HG02884 (cell line): ENCODE data around the gene NADK.

Experiments used
- ATAC-seq: cut with Tn5 transposase; IDR thresholded peaks from one replicate; pipeline ENCODE4 v1.9.1; 2021; ENCODE audit warnings: mild to moderate bottlenecking, moderate library complexity; ENCODE audit not compliant: unreplicated experiment

The NADK gene

GRCh38 chr1:1777950-1778662 is at the start of gene NADK:
NADK (minus strand) TSS chr1:1778470; CDS start chr1:1765406, 13,064 bp downstream.
- peak; percentile 16 for ATAC-seq

- ATAC-seq: no peak
Observed at GRCh38 chr1:1827089-1827848, 49.0 kb upstream of the NADK start.

GRCh38 chr1:1826356-1827088 is 48.3 kb upstream of the NADK start:
- ATAC-seq: no peak

- ATAC-seq: no peak
Observed at GRCh38 chr1:1825217-1825616, 46.9 kb upstream of the NADK start.

- ATAC-seq: no peak
Observed at GRCh38 chr1:1819762-1820161, 41.5 kb upstream of the NADK start.

- no peak for ATAC-seq
Observed at GRCh38 chr1:1817221-1817620, 39.0 kb upstream of the NADK start.

GRCh38 chr1:1815606-1816281 is 37.5 kb upstream of the NADK start:
- no peak for ATAC-seq

GRCh38 chr1:1809489-1809888 is 31.2 kb upstream of the NADK start:
- ATAC-seq: no peak

- ATAC-seq: no peak
Observed at GRCh38 chr1:1808206-1808605, 29.9 kb upstream of the NADK start.

GRCh38 chr1:1806890-1807289 is 28.6 kb upstream of the NADK start:
- ATAC-seq: no peak

GRCh38 chr1:1804301-1804700 is 26.0 kb upstream of the NADK start:
- ATAC-seq: no peak

GRCh38 chr1:1802871-1803270 is 24.6 kb upstream of the NADK start:
- ATAC-seq: no peak

- ATAC-seq: no peak
Observed at GRCh38 chr1:1799716-1800115, 21.4 kb upstream of the NADK start.

- no peak for ATAC-seq
Observed at GRCh38 chr1:1797731-1798341, 19.6 kb upstream of the NADK start.

GRCh38 chr1:1796466-1796865 is 18.2 kb upstream of the NADK start:
- ATAC-seq: no peak

- no peak for ATAC-seq
Observed at GRCh38 chr1:1794999-1795398, 16.7 kb upstream of the NADK start.

- no peak for ATAC-seq
Observed at GRCh38 chr1:1793481-1794244, 15.4 kb upstream of the NADK start.

- no peak for ATAC-seq
Observed at GRCh38 chr1:1788646-1789431, 10.6 kb upstream of the NADK start.

- ATAC-seq: no peak
Observed at GRCh38 chr1:1788136-1788535, 9.9 kb upstream of the NADK start.
